C1 segment of cervical spinal cord (tissue), 14 donors: ENCODE data around the gene SMC1A.
"Not testable (repeated sequence)": the region's sequence is repeated elsewhere in the genome, so short reads cannot be mapped to it uniquely, and the experiment has no call there.

Source experiments
- DNase-seq, 14 donors: peaks; one replicate each; lab custom pipeline; 2025; lab: John Stamatoyannopoulos, UW

The SMC1A gene

GRCh38 chrX:53422861-53423306 lies 430 bp upstream of the SMC1A start, which contains the start of gene RIBC1:
Gene RIBC1, plus strand, starts transcription at chrX:53422873. Its CDS starts 3,404 bp downstream, at chrX:53426277.
- no peak for DNase-seq

- DNase-seq: no peak
These were observed 725 bp downstream of the SMC1A start for GRCh38 chrX:53421772-53422085.

GRCh38 chrX:53421125-53421524 lies 1.3 kb downstream of the SMC1A start:
- peak in 1 of 14 donors; percentile 0 for DNase-seq

- not testable (repeated sequence) for DNase-seq
These were observed 2.1 kb downstream of the SMC1A start for GRCh38 chrX:53420351-53420750.

- no peak for DNase-seq
These were observed 10.0 kb downstream of the SMC1A start for GRCh38 chrX:53412446-53412845.

GRCh38 chrX:53403535-53403934 lies 18.9 kb downstream of the SMC1A start:
- no peak for DNase-seq

GRCh38 chrX:53398216-53398615 lies 24.2 kb downstream of the SMC1A start:
- DNase-seq: no peak

GRCh38 chrX:53395605-53396298 lies 26.7 kb downstream of the SMC1A start:
- no peak for DNase-seq

- peak in 1 of 14 donors; percentile 64 for DNase-seq
These were observed 38.9 kb downstream of the SMC1A start for GRCh38 chrX:53383376-53384076.

GRCh38 chrX:53379747-53380146 lies 42.7 kb downstream of the SMC1A start:
- DNase-seq: no peak

- DNase-seq: no peak
These were observed 43.3 kb downstream of the SMC1A start for GRCh38 chrX:53379008-53379710.

GRCh38 chrX:53377464-53377863 lies 45.0 kb downstream of the SMC1A start:
- no peak for DNase-seq

- no peak for DNase-seq
These were observed 45.6 kb downstream of the SMC1A start for GRCh38 chrX:53376888-53377287.

- no peak for DNase-seq
These were observed 47.5 kb downstream of the SMC1A start for GRCh38 chrX:53374923-53375322.

- DNase-seq: peak in 1 of 14 donors; percentile 1
These were observed 48.1 kb downstream of the SMC1A start for GRCh38 chrX:53374222-53374820.

- DNase-seq: no peak
These were observed 49.1 kb downstream of the SMC1A start for GRCh38 chrX:53373307-53373706.

- DNase-seq: not testable (repeated sequence)
These were observed 56.0 kb downstream of the SMC1A start for GRCh38 chrX:53366454-53366853.

- no peak for DNase-seq
These were observed 60.0 kb downstream of the SMC1A start for GRCh38 chrX:53362449-53362848.

- peak in 1 of 14 donors; percentile 1 for DNase-seq
These were observed 64.5 kb downstream of the SMC1A start for GRCh38 chrX:53357799-53358530.

GRCh38 chrX:53356186-53356585 lies 66.3 kb downstream of the SMC1A start:
- no peak for DNase-seq

- no peak for DNase-seq
These were observed 67.8 kb downstream of the SMC1A start for GRCh38 chrX:53354669-53355068.
